GM19238 (cell line): ENCODE results near the gene MYBL2.
A peak's percentile ranks its signal among the peaks of the same experiment; 100 is the strongest.

Experiments used
- DNase-seq: peaks from one replicate; pipeline ENCODE4 v3.0.0; 2011; ENCODE audit warnings: low spot score; ENCODE audit not compliant: insufficient read length

Gene MYBL2

DNA sequence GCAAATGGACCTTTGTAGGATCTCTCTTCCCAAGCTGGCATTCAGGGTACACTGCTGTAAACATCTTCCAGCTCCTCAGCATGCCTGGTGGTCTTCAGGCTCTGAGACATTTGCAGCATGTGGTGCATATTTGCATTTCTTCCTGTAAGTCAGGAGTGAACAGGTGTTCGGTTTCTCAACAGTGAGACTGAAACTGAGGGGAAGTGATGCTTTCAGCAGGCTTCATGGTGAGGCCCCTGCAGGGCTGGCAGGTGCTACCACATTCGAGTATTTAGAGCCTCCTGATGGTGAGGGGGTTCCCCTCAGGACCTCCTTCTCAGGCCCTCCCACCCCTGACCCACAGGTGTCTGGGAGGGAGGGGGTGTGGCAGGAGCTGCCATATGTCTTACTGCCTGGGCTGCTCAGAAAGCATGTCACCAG is 15.1 kb downstream of the MYBL2 start:
- peak; percentile 75 for DNase-seq

DNA sequence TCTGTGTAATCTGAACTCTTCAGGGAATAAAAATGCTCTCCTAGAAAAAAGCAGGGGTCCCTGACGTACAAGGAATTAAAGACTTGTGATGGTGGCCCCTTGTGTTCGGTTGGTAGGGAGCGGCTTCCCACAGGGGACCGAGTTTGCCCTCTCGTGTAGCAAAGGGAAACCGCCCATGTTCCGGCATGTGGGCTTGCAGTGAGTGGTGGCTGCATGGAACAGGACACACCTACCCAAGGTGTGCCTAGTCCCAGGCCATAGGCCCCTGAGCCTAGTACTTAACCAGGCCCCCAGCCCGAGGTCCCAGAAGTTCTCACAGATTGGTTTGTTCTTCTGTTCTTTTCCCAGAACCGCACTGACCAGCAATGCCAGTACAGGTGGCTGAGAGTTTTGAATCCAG is 15.5 kb downstream of the MYBL2 start:
- DNase-seq: no peak

DNA sequence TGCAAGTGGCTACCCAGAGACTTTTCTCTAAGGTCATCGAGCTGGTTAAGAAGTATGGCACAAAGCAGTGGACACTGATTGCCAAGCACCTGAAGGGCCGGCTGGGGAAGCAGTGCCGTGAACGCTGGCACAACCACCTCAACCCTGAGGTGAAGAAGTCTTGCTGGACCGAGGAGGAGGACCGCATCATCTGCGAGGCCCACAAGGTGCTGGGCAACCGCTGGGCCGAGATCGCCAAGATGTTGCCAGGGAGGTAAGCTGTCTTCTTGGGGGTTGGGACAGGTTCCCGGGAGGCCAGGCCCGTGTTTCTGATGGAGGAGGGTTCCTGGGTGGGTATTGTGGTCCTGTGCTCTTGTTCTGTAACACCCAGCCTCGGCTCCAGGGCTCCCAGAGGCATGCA is 19.9 kb downstream of the MYBL2 start:
- DNase-seq: no peak

DNA sequence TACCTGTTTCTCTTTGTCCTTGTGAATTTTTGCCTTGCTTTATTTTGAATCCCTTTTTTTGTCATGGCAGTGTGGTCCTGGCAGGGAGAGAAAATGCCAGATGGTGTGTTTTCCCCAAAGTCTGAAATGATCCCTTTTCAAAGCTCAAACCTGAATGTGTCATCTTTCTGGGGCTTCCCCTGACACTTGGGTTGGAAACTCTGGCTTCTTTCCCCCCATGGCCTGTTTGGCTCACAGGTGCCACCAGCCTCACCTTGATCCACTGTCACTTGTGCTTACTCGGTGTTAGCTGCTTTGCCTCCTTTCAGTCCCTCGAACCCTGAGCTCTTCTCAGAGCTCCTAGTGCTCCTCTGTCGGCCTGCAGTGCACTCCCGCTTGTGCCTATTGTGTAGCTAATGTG is 22.3 kb downstream of the MYBL2 start:
- no peak for DNase-seq

DNA sequence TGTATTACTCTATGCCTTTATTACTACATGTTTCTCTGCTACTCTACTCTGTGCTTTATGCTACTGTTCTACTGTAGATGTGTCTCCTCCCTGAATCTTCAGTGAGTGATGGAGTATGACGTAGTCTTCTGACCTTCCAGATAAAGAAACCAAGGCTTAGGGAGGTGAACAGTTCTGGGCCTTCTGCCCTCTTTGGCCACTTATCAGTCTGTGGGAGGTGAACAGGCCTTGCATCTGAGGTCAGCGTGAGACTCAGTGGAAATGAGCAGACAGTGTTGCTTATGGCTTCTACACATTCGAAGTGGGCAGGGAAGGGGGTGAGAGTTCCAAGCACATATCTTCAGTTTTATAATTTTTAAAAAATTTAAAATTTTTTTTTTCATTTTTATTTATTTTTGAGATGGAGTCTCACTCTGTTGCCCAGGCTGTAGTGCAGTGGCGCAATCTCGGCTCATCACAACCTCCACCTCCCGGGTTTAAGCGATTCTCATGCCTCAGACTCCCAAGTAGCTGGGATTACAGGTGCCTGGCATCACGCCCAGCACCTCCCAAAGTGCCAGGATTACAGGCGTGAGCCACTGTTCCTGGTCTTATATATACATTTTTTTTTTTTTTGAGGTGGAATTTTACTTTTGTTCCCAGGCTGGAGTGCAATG is 24.2 kb downstream of the MYBL2 start:
- no peak for DNase-seq

DNA sequence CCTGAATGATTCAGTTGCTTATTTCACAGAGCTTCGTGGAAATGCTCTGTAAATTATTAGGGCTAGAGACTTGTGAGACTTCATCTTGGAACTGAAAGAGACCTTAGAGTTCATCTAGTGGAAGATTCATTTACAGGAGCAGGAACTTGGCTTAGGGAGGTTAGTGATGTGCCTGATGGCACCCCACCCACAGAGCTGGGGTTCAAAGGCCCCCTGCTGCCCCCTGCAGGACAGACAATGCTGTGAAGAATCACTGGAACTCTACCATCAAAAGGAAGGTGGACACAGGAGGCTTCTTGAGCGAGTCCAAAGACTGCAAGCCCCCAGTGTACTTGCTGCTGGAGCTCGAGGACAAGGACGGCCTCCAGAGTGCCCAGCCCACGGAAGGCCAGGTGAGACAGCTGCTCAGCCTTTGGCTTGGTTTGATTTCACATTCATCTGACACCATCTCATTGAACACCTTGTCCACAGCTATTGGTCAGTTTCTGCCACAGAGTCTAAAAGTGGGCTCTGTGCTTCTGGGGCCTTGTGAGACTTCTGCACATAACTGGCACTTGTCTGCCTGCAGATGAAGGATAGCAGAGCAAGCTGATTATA is 25.1 kb downstream of the MYBL2 start:
- no peak for DNase-seq

DNA sequence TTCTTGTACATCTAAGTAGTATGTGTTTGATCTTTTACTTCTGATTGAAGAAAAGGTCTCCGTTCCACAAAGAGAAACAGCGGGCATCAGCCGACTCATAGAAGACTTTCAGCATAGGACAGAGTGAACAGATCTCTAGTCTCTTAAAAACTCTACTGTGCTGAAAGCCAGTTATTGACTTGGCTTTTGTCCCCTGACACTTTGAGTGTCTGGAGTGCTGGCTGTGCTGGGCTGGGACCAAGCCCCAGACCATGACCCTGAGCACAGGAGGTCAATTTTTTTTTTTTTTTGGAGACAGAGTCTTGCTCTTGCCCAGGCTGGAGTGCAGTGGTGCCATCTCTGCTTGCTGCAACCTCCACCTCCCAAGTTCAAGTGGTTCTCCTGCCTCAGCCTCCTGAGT is 27.8 kb downstream of the MYBL2 start:
- DNase-seq: no peak

DNA sequence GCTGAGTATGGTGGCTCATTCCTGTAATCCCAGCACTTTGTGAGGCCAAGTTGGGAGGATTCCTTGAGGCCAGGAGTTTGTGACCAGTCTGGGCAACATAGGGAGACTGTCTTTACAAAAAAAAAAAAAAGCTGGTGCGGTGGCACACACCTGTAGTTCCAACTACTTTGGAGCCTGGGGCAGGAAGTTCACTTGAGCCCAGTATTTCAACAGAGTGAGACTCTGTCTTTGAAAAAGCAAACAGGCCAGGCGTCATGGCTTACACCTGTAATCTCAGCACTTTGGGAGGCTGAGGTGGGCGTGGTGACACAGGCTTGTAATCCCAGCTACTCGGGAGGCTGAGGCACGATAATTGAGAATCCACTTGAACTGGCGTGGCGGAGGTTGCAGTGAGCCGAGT is 28.7 kb downstream of the MYBL2 start:
- no peak for DNase-seq

DNA sequence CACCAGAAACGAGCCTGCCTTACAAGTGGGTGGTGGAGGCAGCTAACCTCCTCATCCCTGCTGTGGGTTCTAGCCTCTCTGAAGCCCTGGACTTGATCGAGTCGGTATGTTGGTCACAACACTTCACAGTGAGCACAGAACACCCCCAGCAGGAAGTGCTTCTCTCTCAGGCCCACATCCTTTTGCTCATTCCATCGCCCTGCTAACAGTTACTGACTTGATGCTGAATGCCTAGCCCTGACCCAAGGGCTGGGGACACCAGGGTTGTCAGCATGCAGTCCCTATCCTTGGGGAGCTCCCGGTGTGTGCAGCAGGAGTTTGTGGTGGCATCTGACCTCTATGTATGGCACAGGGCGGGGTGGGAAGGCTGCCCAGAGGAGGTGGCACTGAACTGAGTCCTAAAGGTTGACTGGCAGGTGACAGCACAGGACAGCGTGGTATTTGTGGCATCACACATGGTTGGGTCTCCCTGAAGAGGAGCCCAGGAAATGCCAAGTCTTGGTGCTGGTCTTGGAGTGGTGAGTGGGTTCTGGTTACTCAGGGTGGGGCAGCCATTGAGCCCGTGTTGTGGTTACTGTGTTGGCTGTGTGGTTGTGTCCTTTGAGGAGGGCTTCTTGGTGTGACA is 33.1 kb downstream of the MYBL2 start:
- no peak for DNase-seq

DNA sequence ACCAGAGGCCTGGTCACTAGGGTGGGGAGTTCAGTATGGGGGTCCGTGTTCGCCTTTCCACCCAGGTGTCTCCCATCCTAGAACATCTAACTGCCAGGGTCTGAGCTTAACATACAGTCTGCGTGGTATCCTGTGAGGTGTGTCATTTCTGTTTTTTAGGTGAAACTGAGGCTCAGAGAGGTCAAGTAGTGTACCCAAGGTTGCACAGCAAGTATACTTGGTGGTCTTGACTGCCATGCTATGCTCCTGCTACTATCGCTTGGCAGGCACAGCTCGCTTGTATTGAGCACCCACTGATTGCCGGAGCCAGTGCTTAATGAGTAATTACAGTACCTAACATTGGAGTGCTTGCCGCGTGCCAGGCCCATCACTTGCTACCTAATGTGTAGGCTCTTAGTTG is 33.7 kb downstream of the MYBL2 start:
- DNase-seq: no peak

DNA sequence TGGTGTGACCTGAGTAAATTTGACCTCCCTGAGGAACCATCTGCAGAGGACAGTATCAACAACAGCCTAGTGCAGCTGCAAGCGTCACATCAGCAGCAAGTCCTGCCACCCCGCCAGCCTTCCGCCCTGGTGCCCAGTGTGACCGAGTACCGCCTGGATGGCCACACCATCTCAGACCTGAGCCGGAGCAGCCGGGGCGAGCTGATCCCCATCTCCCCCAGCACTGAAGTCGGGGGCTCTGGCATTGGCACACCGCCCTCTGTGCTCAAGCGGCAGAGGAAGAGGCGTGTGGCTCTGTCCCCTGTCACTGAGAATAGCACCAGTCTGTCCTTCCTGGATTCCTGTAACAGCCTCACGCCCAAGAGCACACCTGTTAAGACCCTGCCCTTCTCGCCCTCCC is 35.6 kb downstream of the MYBL2 start:
- no peak for DNase-seq

DNA sequence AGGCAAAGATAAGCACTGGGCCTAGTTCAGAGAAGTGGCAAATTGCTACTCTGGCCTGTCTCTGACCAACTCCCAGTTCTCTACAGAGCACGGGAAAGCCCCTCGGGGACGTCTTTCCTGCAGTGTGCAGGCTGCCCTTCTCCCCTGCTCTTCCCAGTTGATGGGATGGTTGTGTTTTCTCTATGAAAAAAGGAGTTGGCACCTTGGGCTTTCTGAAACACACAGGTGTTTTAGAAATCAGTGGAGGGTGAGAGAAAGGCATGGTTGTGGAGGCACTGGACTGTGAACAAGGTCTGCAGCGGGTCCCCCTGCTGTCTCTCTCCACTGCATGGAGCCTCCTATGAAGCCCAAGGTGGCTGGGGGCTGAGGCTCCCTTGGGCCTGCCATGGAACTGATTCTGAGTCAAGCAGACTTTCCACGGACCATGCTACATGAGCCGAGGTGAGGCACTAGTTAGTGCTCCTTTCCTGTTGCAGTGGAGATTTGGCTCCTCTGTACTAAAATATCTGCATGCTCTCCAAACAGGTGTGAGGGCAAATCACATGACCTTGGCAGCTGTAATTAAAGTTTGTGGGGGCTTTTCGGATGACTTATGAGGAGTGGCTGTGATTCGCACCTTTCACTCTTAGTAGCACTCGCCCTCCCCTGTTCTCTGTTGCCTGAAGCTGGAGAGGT is 43.6 kb downstream of the MYBL2 start:
- DNase-seq: peak; percentile 49

DNA sequence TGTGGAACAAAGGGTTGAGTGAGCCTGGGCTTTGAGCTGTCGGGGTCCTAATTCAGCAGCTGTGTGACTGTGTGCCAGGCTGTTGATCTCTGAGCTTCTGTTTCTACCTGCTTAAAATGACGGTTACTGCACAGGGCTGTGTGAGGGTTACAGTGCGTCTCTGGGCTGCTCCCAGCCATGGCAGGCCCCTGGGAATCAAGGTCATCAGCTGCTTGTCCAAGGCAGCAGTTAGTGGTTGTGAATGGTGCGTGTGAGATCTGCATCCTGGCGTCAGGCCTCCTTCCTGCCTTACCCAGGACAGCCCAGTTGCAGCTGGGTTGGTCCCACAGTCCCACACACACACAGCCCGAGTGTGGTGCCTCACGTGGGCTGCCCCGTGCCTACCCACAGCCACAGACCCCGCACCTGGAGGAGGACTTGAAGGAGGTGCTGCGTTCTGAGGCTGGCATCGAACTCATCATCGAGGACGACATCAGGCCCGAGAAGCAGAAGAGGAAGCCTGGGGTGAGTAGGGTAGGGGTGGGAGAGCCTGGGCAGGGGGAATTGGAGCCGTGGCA is 44.3 kb downstream of the MYBL2 start:
- DNase-seq: no peak

DNA sequence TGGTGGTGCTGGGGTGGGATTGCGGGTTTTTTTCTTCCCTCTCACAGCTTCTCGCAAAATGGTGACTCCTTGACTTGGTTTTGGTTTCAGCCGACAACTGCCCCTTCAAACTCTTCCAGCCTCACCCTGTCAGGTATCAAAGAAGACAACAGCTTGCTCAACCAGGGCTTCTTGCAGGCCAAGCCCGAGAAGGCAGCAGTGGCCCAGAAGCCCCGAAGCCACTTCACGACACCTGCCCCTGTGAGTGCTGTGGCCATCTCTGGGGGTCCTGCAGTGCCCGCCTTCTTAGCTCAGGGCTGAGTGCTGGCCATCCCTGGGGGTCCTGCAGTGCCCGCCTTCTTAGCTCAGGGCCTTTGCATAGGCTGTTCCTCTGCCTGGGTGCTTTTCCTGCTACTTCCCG is 48.1 kb downstream of the MYBL2 start:
- DNase-seq: no peak

DNA sequence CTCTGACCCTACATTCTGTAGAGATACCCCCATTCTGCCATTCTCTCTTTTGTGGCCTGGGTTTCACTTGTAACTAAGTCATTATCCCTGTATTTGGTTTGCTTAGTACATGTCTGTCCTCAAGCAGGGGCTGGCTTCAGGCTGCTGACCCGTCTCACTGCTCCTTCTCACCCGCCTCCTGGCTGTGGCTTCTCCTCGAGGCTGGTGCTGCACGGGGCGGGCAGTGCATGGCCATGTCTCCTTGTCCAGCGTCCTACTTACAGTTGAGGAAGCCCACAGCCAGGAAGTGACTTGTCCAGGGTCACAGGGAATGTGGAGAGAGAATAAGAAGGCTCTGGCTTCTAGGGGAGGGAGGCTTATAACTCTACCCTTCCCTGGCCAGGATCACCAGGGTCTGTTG is 48.6 kb downstream of the MYBL2 start:
- no peak for DNase-seq

DNA sequence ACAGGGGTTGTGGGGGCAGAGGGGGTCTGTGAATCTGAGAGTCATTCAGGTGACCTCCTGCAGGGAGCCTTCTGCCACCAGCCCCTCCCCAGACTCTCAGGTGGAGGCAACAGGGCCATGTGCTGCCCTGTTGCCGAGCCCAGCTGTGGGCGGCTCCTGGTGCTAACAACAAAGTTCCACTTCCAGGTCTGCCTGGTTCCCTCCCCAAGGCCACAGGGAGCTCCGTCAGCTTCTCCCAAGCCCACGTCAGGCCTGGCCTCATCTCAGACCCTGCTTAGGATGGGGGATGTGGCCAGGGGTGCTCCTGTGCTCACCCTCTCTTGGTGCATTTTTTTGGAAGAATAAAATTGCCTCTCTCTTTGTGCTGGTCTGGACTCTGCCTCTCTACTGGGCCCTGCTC is 49.2 kb downstream of the MYBL2 start:
- DNase-seq: no peak

DNA sequence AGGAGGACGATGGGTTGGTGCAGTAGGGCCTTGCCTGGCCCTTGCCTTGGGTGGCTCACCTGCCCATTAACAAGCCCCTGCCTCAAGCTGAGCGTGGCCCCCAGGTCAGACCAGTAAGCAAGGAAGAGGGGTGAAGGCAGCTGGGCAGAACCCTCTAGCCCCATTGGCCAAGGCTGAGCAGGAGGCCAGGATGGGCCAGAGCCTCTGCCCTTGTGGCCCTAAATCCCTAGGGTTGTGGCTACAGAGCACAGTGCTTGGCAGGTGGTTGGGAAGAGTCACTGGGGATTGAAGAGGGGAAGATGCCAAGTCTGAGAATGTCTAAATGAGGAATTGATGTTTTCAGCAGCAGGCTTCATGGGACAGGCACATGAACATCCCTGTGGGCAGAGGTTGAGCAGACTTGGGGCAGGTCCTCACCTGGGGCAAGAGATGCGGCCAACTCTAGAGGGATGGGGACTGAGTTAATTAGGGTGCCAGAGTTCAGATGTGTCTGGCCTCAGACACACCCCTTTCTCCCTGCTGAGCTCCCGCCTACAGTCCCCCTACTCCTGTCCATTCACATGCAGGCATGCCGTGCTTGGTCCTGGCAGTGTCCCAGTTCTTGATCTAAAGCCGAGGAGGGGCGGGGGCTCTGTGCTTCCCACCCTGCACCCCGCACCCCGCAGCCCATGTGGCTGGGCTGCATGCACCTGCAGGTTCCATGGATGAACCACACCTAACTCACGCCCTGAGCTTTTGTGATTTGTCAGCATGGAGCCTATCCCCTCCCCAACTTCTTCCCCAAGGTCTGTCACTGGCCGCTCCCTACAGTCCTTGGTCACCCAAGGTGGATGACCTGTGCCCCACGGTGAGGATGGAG is 50.1 kb downstream of the MYBL2 start:
- no peak for DNase-seq

DNA sequence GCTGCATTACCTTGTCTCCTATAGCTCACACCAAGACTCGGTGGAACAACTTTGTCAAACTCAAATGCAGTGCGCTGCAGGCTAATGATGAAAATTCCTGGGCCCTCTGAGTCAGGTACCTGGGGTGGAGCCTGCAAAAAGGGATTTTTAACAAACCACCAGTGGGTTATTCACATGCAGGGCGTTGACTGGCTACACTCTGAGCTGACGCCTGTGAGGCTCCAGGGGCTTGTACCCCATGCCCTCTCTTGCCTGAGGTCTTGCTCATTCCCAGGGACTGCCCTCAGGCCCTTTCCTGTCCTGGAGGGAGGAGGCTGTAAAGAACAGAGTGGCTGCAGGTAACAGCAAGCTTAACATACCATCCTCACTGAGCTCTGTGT is 50.7 kb downstream of the MYBL2 start:
- no peak for DNase-seq

DNA sequence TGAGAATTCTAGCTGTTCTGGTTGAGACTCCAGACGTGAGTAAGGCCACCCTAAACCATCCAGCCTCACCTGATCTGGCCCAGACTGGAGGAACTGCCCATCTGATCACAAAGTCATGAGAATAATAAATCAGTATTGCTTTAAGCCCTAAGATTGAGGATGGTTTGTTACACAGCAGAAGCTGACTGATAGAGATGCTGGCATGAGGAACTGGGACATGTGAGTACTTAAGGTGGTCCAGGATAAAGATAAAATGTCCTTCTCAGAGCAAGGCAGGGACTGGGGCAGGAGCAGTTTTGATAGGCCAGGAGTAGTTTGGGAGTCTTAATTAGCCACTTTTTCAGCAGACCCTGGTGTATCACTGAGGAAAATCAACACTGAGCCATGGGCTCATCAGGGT is 53.1 kb downstream of the MYBL2 start:
- no peak for DNase-seq

DNA sequence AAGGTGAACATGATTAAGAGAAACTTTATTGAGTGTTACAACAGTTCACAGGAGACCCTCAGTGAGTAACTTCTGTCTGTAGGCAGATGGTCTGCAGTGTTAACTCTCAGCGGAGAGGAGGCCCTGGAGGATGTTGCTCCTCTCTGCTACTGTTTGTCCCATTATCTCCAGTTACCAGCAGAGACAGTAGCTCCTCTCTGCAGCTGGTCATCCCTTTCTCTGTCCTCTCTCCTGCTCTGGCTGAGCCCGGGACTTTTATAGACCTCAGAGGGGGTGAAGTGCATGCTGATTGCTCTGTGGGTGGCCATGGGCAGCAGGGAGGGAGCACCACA is 54.1 kb downstream of the MYBL2 start:
- DNase-seq: no peak

DNA sequence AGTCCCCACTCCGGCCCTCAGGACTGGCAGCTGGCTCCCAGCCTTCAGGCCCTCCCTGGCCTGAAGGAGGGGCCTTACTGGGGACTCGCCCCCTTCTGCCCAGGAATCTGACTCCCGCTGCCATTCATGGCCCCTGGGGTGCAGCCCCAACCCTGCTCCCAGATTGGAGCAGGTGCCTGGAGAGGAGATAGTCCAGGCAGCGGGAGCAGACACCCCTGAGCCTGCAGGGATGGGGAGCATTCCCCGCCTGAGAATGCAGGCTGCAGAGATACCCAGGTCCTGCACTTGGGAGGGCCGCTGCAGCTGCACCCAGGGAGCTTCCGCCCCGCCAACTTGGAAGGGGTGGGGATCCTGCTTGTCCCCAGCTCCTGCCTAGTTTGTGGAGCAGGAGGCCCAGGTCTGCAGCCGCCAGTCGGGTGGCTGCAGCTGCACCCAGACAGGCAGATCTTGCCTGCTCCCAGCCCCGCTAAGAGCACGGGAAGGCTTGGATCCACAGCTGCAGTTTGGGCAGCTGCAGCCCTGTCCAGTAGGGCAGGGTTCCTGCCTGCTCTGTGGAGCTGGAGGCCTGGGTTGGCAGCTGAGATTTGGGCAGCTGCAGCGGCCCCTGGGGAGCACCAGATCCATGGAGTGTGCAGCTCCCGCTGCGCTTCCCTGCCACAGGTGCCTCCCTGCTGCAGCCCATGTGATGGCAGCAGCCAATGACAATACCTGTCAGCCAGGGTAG is 54.7 kb downstream of the MYBL2 start:
- no peak for DNase-seq
